Fibroblast of villous mesenchyme (primary cell): ENCODE results near the gene ADRA2C. TPM values are rescaled to one million over a fixed set of nuclear protein-coding genes. Genes with fewer than 3 reads are reported as not detected.

ENCODE experiments used
- DNase-seq: peaks from one replicate; pipeline ENCODE4 v3.0.0-alpha.2; 2010; ENCODE audit warnings: low read depth
- H3K4me3 ChIP-seq: 2 replicates; pipeline ENCODE4 v1.5.1; 2011; ENCODE audit warnings: low read depth, mild to moderate bottlenecking, low read length
- total RNA-seq: library from RNA; depleted of rRNA; stranded (reverse); fragments of >200 nt; gene quantifications from 2 replicates; pipeline ENCODE4 v1.2.3, GENCODE V29; 2012
- TF ChIP-seq, protein P1 (sequence below): IDR thresholded peaks from 2 replicates; pipeline ENCODE4 v1.5.1; 2012; ENCODE audit warnings: low read depth, mild to moderate bottlenecking, low read length; ENCODE audit not compliant: insufficient read depth

Gene ADRA2C
- total RNA-seq, 1 donor, result 2.2 TPM

DNA sequence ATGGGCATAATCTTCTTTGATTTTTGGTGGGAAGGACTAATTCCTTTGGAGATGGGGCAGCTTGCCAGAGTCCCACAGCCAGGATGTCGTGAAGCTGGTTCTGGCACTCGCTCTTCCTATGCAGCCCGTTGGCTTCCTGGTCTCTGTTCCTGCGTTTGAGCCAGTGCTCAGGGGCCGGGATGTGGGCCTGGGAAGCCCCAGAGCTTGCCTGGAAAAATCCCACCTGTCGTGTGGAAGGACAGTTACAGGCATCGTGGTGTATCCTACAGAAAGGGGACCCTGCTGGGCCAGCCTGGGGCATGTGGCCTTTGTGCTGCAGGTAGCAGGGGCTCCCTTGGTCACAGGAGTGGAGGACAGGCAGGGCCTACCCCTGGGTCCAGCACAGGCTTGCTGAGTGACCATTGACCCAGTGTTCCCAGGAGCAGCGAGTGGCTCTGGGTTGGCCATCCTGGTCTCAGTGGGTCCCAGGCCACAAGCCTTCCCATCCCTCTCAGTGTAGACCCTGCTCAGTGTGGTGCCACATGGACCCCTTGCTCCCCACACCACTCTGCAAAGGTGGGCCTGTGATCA, 50.2 kb downstream of the ADRA2C start:
- no peak overlapping the region for H3K4me3 ChIP-seq
- TF ChIP-seq, protein P1, sequence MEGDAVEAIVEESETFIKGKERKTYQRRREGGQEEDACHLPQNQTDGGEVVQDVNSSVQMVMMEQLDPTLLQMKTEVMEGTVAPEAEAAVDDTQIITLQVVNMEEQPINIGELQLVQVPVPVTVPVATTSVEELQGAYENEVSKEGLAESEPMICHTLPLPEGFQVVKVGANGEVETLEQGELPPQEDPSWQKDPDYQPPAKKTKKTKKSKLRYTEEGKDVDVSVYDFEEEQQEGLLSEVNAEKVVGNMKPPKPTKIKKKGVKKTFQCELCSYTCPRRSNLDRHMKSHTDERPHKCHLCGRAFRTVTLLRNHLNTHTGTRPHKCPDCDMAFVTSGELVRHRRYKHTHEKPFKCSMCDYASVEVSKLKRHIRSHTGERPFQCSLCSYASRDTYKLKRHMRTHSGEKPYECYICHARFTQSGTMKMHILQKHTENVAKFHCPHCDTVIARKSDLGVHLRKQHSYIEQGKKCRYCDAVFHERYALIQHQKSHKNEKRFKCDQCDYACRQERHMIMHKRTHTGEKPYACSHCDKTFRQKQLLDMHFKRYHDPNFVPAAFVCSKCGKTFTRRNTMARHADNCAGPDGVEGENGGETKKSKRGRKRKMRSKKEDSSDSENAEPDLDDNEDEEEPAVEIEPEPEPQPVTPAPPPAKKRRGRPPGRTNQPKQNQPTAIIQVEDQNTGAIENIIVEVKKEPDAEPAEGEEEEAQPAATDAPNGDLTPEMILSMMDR, result no peak

DNA sequence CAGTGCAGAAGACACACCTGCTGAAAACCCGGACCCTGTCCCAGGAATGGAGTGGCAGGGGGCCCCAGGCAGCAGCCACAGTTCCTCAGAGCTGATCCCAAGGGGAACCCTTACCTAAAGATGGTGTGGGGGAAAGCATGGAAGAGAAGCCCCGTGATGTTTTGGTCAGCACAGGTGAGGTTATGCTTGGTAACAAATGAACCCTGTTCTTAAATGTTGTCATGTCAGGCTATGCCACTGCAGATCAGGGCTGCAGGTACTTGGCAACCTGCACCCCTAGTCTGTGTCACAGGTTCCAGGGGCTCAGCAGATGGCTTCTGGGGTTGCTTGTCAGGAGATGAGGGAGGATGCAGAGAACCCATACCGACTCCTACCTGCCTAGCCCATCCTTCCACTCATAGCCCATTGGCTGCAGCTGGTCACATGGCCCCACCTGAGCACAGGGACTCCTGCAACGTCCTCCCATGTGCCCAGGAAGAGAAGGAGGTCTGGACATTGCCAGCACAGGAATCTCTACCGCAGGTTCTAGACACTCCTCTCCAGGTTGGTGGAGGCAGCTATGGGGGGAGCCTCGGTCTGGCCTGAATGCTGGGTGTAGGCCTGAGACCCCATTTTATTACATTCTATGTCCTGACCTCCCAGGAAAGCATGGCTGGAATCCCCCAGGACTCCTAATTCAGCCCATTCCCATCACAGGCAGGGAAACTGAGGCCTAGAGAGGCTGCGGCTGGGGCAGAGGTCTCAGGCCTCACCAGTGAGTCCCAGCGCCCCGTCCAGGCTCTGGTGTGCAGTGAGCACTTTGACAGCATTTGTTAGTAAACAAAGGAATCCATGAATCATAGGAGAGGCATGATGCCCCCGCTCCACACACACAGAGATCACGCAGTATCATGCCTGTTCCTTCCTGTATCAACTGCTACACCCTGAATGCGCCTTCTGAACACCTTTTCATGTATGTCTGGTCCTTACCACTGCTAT, 51.1 kb downstream of the ADRA2C start:
- no peak overlapping the region for H3K4me3 ChIP-seq
- no peak for DNase-seq
- TF ChIP-seq, protein P1, result no peak

More for the DNA sequence above, 50.2 kb downstream of the ADRA2C start:
- DNase-seq, result no peak

Other genes starting within 250 kb of the ADRA2C start
- 21.2 and 24.8 TPM in 2 replicates for gene LRPAP1, start 234.0 kb upstream of the ADRA2C start, total RNA-seq